Measurements from ENCODE around the gene ZRANB3. TPM values are rescaled to one million over a fixed set of nuclear protein-coding genes. Genes with fewer than 3 reads are reported as not detected.

ZRANB3 gene
- total and polyA plus RNA-seq, 2 of the 13 experiments (the other 11 are each of a cell fraction or from before 2014, with no cell fraction given), result 5.8 to 25.2 TPM

- Histone ChIP-seq H3K79me2 (ENCODE audit: insufficient read depth, low read length) (peaks cover 68% of the 10 kb centered on the region), H3K27ac (ENCODE audit: extremely low read length, insufficient read depth, low read length) (no peak overlapping the region), H3K9me3 (ENCODE audit: low read length) (no peaks in the 10 kb centered on the region), H3K9ac (ENCODE audit: insufficient read depth, low read depth, low read length) (no peak overlapping the region), H3K4me3 (replicated peaks in 1 of 3; ENCODE audit: insufficient read depth in 1 of 3, low read depth in 2 of 3, low read length in 3 of 3) (no peak overlapping the region), H3K27me3 (ENCODE audit: control insufficient read depth in 1 of 2, insufficient read depth in 2 of 2, low read length in 2 of 2) (no peaks in the 10 kb centered on the region), H4K20me1 (ENCODE audit: insufficient read depth, low read length) (no peaks in the 10 kb centered on the region), H2AFZ (ENCODE audit: low read length) (no peak overlapping the region), H3K36me3 (replicated peaks in 1 of 2; ENCODE audit: control insufficient read depth in 1 of 2, insufficient read depth in 2 of 2, low read length in 2 of 2) (no peaks in the 10 kb centered on the region; a peak in 1 of 5 replicates), H3K4me2 (ENCODE audit: low read depth, low read length) (no peak overlapping the region), H3K4me1 (ENCODE audit: insufficient read depth, low read length) (no peaks in the 10 kb centered on the region)
- ATAC-seq (no peak), DNase-seq (ENCODE audit: low spot score) (no peak), FAIRE-seq (no peak)
- in situ Hi-C loops (cut with HindIII; ENCODE audit: extremely low pct_ligation_motif_present, low pct_unique_long_range_greater_than_20kb), result no loop called here
- POLR2A ChIA-PET, result interaction anchor here (2.3 kb wide), 1 partner anchor 20 kb away, joined by 6 read pairs; the partner anchor contains the start of genes R3HDM1 and ZRANB3
- CTCF ChIA-PET (ENCODE audit: low intra/inter-chr PET ratio, low total read pairs), result no interaction called here
- intact Hi-C loops (cut with micrococcal nuclease; ENCODE audit: unreplicated experiment), result no loop called here
- TF ChIP-seq CEBPB (IDR thresholded peaks at IDR 0.05; ENCODE audit: borderline replicate concordance, low read depth, low read length) (peak; percentile 72; the same call in 1 of the 2 replicates), ZGPAT (CRISPR knock-in tag; IDR thresholded peaks at IDR 0.05) (no peak)
- WGBS (ENCODE audit: low lambda C conversion rate), result 96% methylated on average over 5 of the region's 5 CpGs
- no TSS peak for BruUV-seq (replicated peaks)
Measured at GRCh38 chr2:135551356-135551755, 20.3 kb upstream of the ZRANB3 start.

GRCh38 chr2:135547311-135547710 lies 16.3 kb upstream of the ZRANB3 start:
- no peak overlapping the region for H3K27ac ChIP-seq (ENCODE audit: extremely low read length, insufficient read depth, low read length)
- peak; percentile 87 to 92 for TF ChIP-seq MAFK (conservative IDR thresholded peaks at IDR 0.05 in 1 of 2, IDR thresholded peaks at IDR 0.05 in 1 of 2; ENCODE audit: low read length in 2 of 2)
- no peak for TF ChIP-seq AHR (CRISPR knock-in tag; IDR thresholded peaks at IDR 0.05)
- peak; percentile 83 for TF ChIP-seq MAFF (IDR thresholded peaks at IDR 0.05; ENCODE audit: low read depth, low read length)
- ChIA-PET POLR2A (no interaction called here), CTCF (ENCODE audit: low intra/inter-chr PET ratio, low total read pairs) (no interaction called here)
- DNase-seq (ENCODE audit: low spot score) (no peak), FAIRE-seq (no peak), ATAC-seq (no peak)
- no peaks in the 10 kb centered on the region for H3K4me1 ChIP-seq (ENCODE audit: insufficient read depth, low read length)
- H3K9ac ChIP-seq (ENCODE audit: insufficient read depth, low read depth, low read length), result no peak overlapping the region
- intact Hi-C loops (cut with micrococcal nuclease; ENCODE audit: unreplicated experiment), result no loop called here
- H3K27me3 ChIP-seq (ENCODE audit: control insufficient read depth in 1 of 2, insufficient read depth in 2 of 2, low read length in 2 of 2), result no peaks in the 10 kb centered on the region
- BruUV-seq (replicated peaks), result no TSS peak
- 94% methylated on average over 3 of the region's 3 CpGs for WGBS (ENCODE audit: low lambda C conversion rate)
- no peak overlapping the region for H2AFZ ChIP-seq (ENCODE audit: low read length)
- H3K79me2 ChIP-seq (ENCODE audit: insufficient read depth, low read length), result peaks cover 77% of the 10 kb centered on the region
- no peaks in the 10 kb centered on the region; a peak in 2 of 5 replicates for H3K36me3 ChIP-seq (replicated peaks in 1 of 2; ENCODE audit: control insufficient read depth in 1 of 2, insufficient read depth in 2 of 2, low read length in 2 of 2)
- in situ Hi-C loops (cut with HindIII; ENCODE audit: extremely low pct_ligation_motif_present, low pct_unique_long_range_greater_than_20kb), result no loop called here
- no peak overlapping the region for H3K4me2 ChIP-seq (ENCODE audit: low read depth, low read length)
- H3K4me3 ChIP-seq (replicated peaks in 1 of 3; ENCODE audit: insufficient read depth in 1 of 3, low read depth in 2 of 3, low read length in 3 of 3), result no peak overlapping the region
- no peaks in the 10 kb centered on the region for H4K20me1 ChIP-seq (ENCODE audit: insufficient read depth, low read length)
- H3K9me3 ChIP-seq (ENCODE audit: low read length), result no peaks in the 10 kb centered on the region

All from HepG2 (cell line).